A549 (cell line): ENCODE results near the gene OR4D11.

Experiments used
- CEBPB ChIP-seq, 2 experiments: fragments of >200 bp in 1 of 2; sonication (Bioruptor Twin) in 1 of 2; formaldehyde crosslinking in 1 of 2; IDR thresholded peaks; 2 replicates each; pipeline ENCODE4 v1.6.1; 2012 to 2016
- CHD2 ChIP-seq: fragments of 150-350 bp; IDR thresholded peaks from 2 replicates; pipeline ENCODE4 v1.6.1; 2014; ENCODE audit warnings: low read length; ENCODE audit not compliant: partially characterized antibody
- ESRRA ChIP-seq: fragments of 150-350 bp; IDR thresholded peaks from 2 replicates; pipeline ENCODE4 v1.6.1; 2014; ENCODE audit warnings: mild to moderate bottlenecking, low read length, borderline replicate concordance
- JUN ChIP-seq, 2 experiments: fragments of >200 bp; sonication (Bioruptor Twin); formaldehyde crosslinking; IDR thresholded peaks; 2 replicates in 1 of 2; 3 replicates in 1 of 2; pipeline ENCODE4 v1.6.1; 2016 to 2017
- MYC ChIP-seq: IDR thresholded peaks from 2 replicates; pipeline ENCODE4 v1.6.1; 2012; ENCODE audit warnings: mild to moderate bottlenecking, inconsistent platforms, low read length, improper control_type of control experiment, borderline replicate concordance
- POLR2A ChIP-seq: IDR thresholded peaks from 2 replicates; pipeline ENCODE4 v1.6.1; 2012; ENCODE audit warnings: mild to moderate bottlenecking, low read length
- RAD21 ChIP-seq, 2 experiments: fragments of >200 bp in 1 of 2; sonication (Bioruptor Twin) in 1 of 2; formaldehyde crosslinking in 1 of 2; IDR thresholded peaks in 1 of 2; conservative IDR thresholded peaks in 1 of 2; 2 replicates in 1 of 2; 3 replicates in 1 of 2; pipeline ENCODE4 v1.6.1; 2012 to 2018; ENCODE audit warnings: inconsistent platforms in 1 of 2
- RFX5 ChIP-seq: fragments of 450-650 bp; IDR thresholded peaks from 2 replicates; pipeline ENCODE4 v1.7.1; 2014; ENCODE audit warnings: antibody characterized with exemption, mild to moderate bottlenecking, moderate library complexity
- SREBF2 ChIP-seq: fragments of 450-650 bp; IDR thresholded peaks from 2 replicates; pipeline ENCODE4 v1.6.1; 2014; ENCODE audit warnings: mild to moderate bottlenecking, moderate library complexity
- TF ChIP-seq, protein P1 (sequence below): fragments of >200 bp; sonication (Bioruptor Twin); formaldehyde crosslinking; IDR thresholded peaks from 3 replicates; pipeline ENCODE4 v1.5.1; 2016
- TF ChIP-seq, protein P2 (sequence below): IDR thresholded peaks from 2 replicates; pipeline ENCODE4 v1.6.1; 2012
- TF ChIP-seq, protein P3 (sequence below): IDR thresholded peaks from 2 replicates; pipeline ENCODE4 v1.6.1; 2012

- TF ChIP-seq, protein P1, sequence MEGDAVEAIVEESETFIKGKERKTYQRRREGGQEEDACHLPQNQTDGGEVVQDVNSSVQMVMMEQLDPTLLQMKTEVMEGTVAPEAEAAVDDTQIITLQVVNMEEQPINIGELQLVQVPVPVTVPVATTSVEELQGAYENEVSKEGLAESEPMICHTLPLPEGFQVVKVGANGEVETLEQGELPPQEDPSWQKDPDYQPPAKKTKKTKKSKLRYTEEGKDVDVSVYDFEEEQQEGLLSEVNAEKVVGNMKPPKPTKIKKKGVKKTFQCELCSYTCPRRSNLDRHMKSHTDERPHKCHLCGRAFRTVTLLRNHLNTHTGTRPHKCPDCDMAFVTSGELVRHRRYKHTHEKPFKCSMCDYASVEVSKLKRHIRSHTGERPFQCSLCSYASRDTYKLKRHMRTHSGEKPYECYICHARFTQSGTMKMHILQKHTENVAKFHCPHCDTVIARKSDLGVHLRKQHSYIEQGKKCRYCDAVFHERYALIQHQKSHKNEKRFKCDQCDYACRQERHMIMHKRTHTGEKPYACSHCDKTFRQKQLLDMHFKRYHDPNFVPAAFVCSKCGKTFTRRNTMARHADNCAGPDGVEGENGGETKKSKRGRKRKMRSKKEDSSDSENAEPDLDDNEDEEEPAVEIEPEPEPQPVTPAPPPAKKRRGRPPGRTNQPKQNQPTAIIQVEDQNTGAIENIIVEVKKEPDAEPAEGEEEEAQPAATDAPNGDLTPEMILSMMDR = no peak
- TF ChIP-seq ESRRA (no peak), MYC (no peak), SREBF2 (no peak), RAD21 (conservative IDR thresholded peaks at IDR 0.05 in 1 of 2, IDR thresholded peaks at IDR 0.05 in 1 of 2) (no peak), JUN (IDR thresholded peaks at IDR 0.05) (no peak), CEBPB (IDR thresholded peaks at IDR 0.05) (no peak), POLR2A (no peak), RFX5 (no peak), CHD2 (no peak)
- TF ChIP-seq, protein P2, sequence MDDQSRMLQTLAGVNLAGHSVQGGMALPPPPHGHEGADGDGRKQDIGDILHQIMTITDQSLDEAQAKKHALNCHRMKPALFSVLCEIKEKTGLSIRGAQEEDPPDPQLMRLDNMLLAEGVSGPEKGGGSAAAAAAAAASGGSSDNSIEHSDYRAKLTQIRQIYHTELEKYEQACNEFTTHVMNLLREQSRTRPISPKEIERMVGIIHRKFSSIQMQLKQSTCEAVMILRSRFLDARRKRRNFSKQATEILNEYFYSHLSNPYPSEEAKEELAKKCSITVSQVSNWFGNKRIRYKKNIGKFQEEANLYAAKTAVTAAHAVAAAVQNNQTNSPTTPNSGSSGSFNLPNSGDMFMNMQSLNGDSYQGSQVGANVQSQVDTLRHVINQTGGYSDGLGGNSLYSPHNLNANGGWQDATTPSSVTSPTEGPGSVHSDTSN = no peak
- TF ChIP-seq, protein P3, sequence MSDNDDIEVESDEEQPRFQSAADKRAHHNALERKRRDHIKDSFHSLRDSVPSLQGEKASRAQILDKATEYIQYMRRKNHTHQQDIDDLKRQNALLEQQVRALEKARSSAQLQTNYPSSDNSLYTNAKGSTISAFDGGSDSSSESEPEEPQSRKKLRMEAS = no peak
Observed at GRCh38 chr11:59553323-59553722, 49.9 kb downstream of the OR4D11 start.
